IMR-90 (cell line): ENCODE results near the gene USP40. TPM values are rescaled to one million over a fixed set of nuclear protein-coding genes. Genes with fewer than 3 reads are reported as not detected.

Source experiments
- ATAC-seq: fragments of 200-7000 bp; cut with Tn5 transposase; 2 replicates; pipeline ENCODE4 v1.9.1; 2020; ENCODE audit warnings: low read depth, mild to moderate bottlenecking, moderate library complexity
- BruUV-seq: library from RNA; stranded (reverse); fragments of 400-500 nt; replicated peaks from 2 replicates; lab custom pipeline; 2021; lab: Mats Ljungman, UMichigan
- CTCF ChIA-PET: fragments of 300-600 bp; formaldehyde crosslinking; extraction: SDS; loops from one replicate; lab custom pipeline; 2021; ENCODE audit warnings: antibody characterized with exemption; lab: Yijun Ruan, JAX
- POLR2A ChIA-PET: fragments of 300-600 bp; sonication (Branson Sonifier 250); formaldehyde crosslinking; loops from one replicate; lab custom pipeline; 2022; ENCODE audit warnings: antibody characterized with exemption; ENCODE audit not compliant: unreplicated experiment; lab: Charles Lee
- DNase-seq: peaks from one replicate; pipeline ENCODE4 v3.0.0; 2013
- H2AFZ ChIP-seq: replicated peaks from 2 replicates; pipeline ENCODE3; 2013; ENCODE audit warnings: low read length, mild to moderate bottlenecking; ENCODE audit not compliant: poor library complexity
- H2AK5ac ChIP-seq: 2 replicates; pipeline ENCODE4 v1.6.1; 2013; ENCODE audit warnings: low read depth, low read length, inconsistent platforms
- H2AK9ac ChIP-seq: replicated peaks from 2 replicates; pipeline ENCODE3; 2013; ENCODE audit warnings: mild to moderate bottlenecking, low read depth, low read length, moderate library complexity; ENCODE audit not compliant: poor library complexity
- H2BK120ac ChIP-seq: 2 replicates; pipeline ENCODE4 v1.6.1; 2013; ENCODE audit warnings: low read depth, low read length, inconsistent platforms
- H2BK15ac ChIP-seq: 3 replicates; pipeline ENCODE4 v1.6.1; 2013; ENCODE audit warnings: low read depth, low read length, inconsistent platforms
- H2BK20ac ChIP-seq: 2 replicates; pipeline ENCODE4 v1.6.1; 2013; ENCODE audit warnings: low read depth, mild to moderate bottlenecking, inconsistent platforms, low read length, moderate library complexity
- H2BK5ac ChIP-seq: 2 replicates; pipeline ENCODE4 v1.6.1; 2013; ENCODE audit warnings: mild to moderate bottlenecking, low read depth, low read length, inconsistent platforms; ENCODE audit not compliant: poor library complexity, severe bottlenecking
- H3K14ac ChIP-seq: replicated peaks from 2 replicates; pipeline ENCODE4 v1.6.1; 2013; ENCODE audit warnings: low read depth, low read length, inconsistent platforms
- H3K18ac ChIP-seq: 2 replicates; pipeline ENCODE4 v1.6.1; 2013; ENCODE audit warnings: low read depth, low read length, control low read depth
- H3K23ac ChIP-seq: 2 replicates; pipeline ENCODE4 v1.6.1; 2013; ENCODE audit warnings: low read depth, low read length, inconsistent platforms
- H3K27ac ChIP-seq: 2 replicates; pipeline ENCODE4 v1.5.1; 2013; ENCODE audit warnings: mild to moderate bottlenecking, control low read depth, low read length; ENCODE audit not compliant: insufficient read depth
- H3K27me3 ChIP-seq: 2 replicates; pipeline ENCODE4 v1.6.1; 2013; ENCODE audit warnings: low read length; ENCODE audit not compliant: control insufficient read depth, insufficient read depth
- H3K36me3 ChIP-seq: 2 replicates; pipeline ENCODE4 v1.6.1; 2013; ENCODE audit warnings: low read length, mixed read lengths; ENCODE audit not compliant: control insufficient read depth, insufficient read depth
- H3K4ac ChIP-seq: 2 replicates; pipeline ENCODE4 v1.6.1; 2013; ENCODE audit warnings: low read depth, low read length, inconsistent platforms
- H3K4me1 ChIP-seq: 2 replicates; pipeline ENCODE4 v1.6.1; 2013; ENCODE audit warnings: low read length, mixed read lengths; ENCODE audit not compliant: control insufficient read depth, insufficient read depth
- H3K4me2 ChIP-seq: 2 replicates; pipeline ENCODE4 v1.6.1; 2013; ENCODE audit warnings: low read depth, mild to moderate bottlenecking, control low read depth, low read length, moderate library complexity
- H3K4me3 ChIP-seq: 2 replicates; pipeline ENCODE4 v1.5.1; 2013; ENCODE audit warnings: low read depth, mild to moderate bottlenecking, control low read depth, low read length, moderate library complexity; ENCODE audit not compliant: insufficient read depth
- H3K56ac ChIP-seq: 2 replicates; pipeline ENCODE4 v1.6.1; 2013; ENCODE audit warnings: low read length, inconsistent platforms; ENCODE audit not compliant: insufficient read depth; ENCODE audit errors: extremely low read depth
- H3K79me1 ChIP-seq, 2 experiments: 2 replicates each; pipeline ENCODE4 v1.6.1; 2013; ENCODE audit warnings: low read length in 2 of 2, inconsistent platforms in 1 of 2, low read depth in 1 of 2
- H3K9ac ChIP-seq: 2 replicates; pipeline ENCODE4 v1.6.1; 2013; ENCODE audit warnings: low read depth, low read length, control low read depth
- H3K9me1 ChIP-seq: 2 replicates; pipeline ENCODE4 v1.6.1; 2013; ENCODE audit warnings: low read length, inconsistent platforms; ENCODE audit not compliant: insufficient read depth
- H3K9me3 ChIP-seq: 2 replicates; pipeline ENCODE4 v1.6.1; 2013; ENCODE audit warnings: low read length; ENCODE audit not compliant: control insufficient read depth, insufficient read depth
- H4K20me1 ChIP-seq: 2 replicates; pipeline ENCODE4 v1.6.1; 2013; ENCODE audit warnings: low read length, inconsistent platforms; ENCODE audit not compliant: insufficient read depth
- H4K5ac ChIP-seq: 2 replicates; pipeline ENCODE4 v1.6.1; 2013; ENCODE audit warnings: mild to moderate bottlenecking, low read depth, low read length, control low read depth
- H4K8ac ChIP-seq, 2 experiments: 2 replicates each; pipeline ENCODE4 v1.6.1; 2013; ENCODE audit warnings: low read depth in 2 of 2, low read length in 2 of 2, control low read depth in 1 of 2, inconsistent platforms in 1 of 2
- H4K91ac ChIP-seq: 2 replicates; pipeline ENCODE4 v1.6.1; 2013; ENCODE audit warnings: low read depth, low read length, inconsistent platforms; ENCODE audit not compliant: insufficient read depth
- BHLHE40 ChIP-seq: fragments of 150-350 bp; IDR thresholded peaks from 2 replicates; pipeline ENCODE4 v1.6.1; 2016; ENCODE audit warnings: mild to moderate bottlenecking, low read depth, low read length
- CEBPB ChIP-seq: IDR thresholded peaks from 2 replicates; pipeline ENCODE4 v1.6.1; 2012; ENCODE audit warnings: low read depth, low read length, improper control_type of control experiment
- CHD1 ChIP-seq: IDR thresholded peaks from 2 replicates; pipeline ENCODE4 v1.6.1; 2012; ENCODE audit warnings: low read depth, low read length, improper control_type of control experiment
- FOS ChIP-seq: fragments of 150-350 bp; IDR thresholded peaks from 2 replicates; pipeline ENCODE4 v1.6.1; 2016; ENCODE audit warnings: low read depth, low read length
- MAFK ChIP-seq: IDR thresholded peaks from 2 replicates; pipeline ENCODE4 v1.6.1; 2012; ENCODE audit warnings: low read depth, low read length, improper control_type of control experiment
- MAZ ChIP-seq: IDR thresholded peaks from 2 replicates; pipeline ENCODE4 v1.6.1; 2012; ENCODE audit warnings: low read depth, mild to moderate bottlenecking, low read length, improper control_type of control experiment, moderate library complexity, borderline replicate concordance
- NFE2L2 ChIP-seq: fragments of 150-350 bp; IDR thresholded peaks from 2 replicates; pipeline ENCODE4 v1.6.1; 2016; ENCODE audit warnings: low read depth, mild to moderate bottlenecking, low read length
- POLR2A ChIP-seq: IDR thresholded peaks from 2 replicates; pipeline ENCODE4 v1.6.1; 2012; ENCODE audit warnings: mild to moderate bottlenecking, low read depth, low read length
- RAD21 ChIP-seq: IDR thresholded peaks from 2 replicates; pipeline ENCODE4 v1.6.1; 2012; ENCODE audit warnings: low read length, improper control_type of control experiment
- RCOR1 ChIP-seq: IDR thresholded peaks from 2 replicates; pipeline ENCODE4 v1.6.1; 2012; ENCODE audit warnings: mild to moderate bottlenecking, low read length, improper control_type of control experiment; ENCODE audit not compliant: insufficient replicate concordance
- SMC3 ChIP-seq: fragments of 150-350 bp; IDR thresholded peaks from 2 replicates; pipeline ENCODE4 v1.6.1; 2016; ENCODE audit warnings: low read depth, mild to moderate bottlenecking, antibody characterized with exemption, low read length, moderate library complexity
- whole genome bisulfite sequencing, 2 experiments: methylation state at CpG; one replicate each; pipeline versions ENCODE4 v1.1.5 to v1.1.7; 2013; ENCODE audit warnings: missing lambda C conversion rate in 2 of 2; ENCODE audit not compliant: insufficient read length in 1 of 2; ENCODE audit errors: extremely low coverage in 2 of 2; 5-methylcytosine and 5-hydroxymethylcytosine counted together
- dilution Hi-C: fragments of 300-500 bp; cut with HindIII; formaldehyde crosslinking; loops from one replicate; pipeline ENCODE4 v1.14.3; 2018; ENCODE audit warnings: low sequenced_read_pairs; ENCODE audit not compliant: unreplicated experiment
- in situ Hi-C: fragments of 300-500 bp; cut with MboI; formaldehyde crosslinking; loops from 3 replicates; pipeline ENCODE4 v1.14.3; 2019; ENCODE audit warnings: low sequenced_read_pairs, inconsistent platforms, mixed read lengths
- intact Hi-C: fragments of 100-400 bp; cut with micrococcal nuclease; formaldehyde crosslinking; loops from 2 replicates; pipeline ENCODE4 v1.10.0; 2022
- polyA plus RNA-seq, 3 experiments: library from polyadenylated mRNA; depleted of rRNA; stranded (reverse); fragments of >200 nt; gene quantifications; 2 replicates each; pipeline ENCODE4 v1.2.3, GENCODE V29; 2012; ENCODE audit warnings: low replicate concordance in 1 of 3
- total RNA-seq: library from RNA; depleted of rRNA; stranded (reverse); fragments of >200 nt; gene quantifications from 2 replicates; pipeline ENCODE4 v1.2.3, GENCODE V29; 2012
- TF ChIP-seq, protein P1 (sequence below): fragments of 150-350 bp; IDR thresholded peaks from 2 replicates; pipeline ENCODE4 v1.6.1; 2017; ENCODE audit warnings: mild to moderate bottlenecking, antibody characterized with exemption, low read length, low read depth
- TF ChIP-seq, protein P2 (sequence below): fragments of 150-350 bp; IDR thresholded peaks from 2 replicates; pipeline ENCODE4 v1.6.1; 2016; ENCODE audit warnings: low read depth, mild to moderate bottlenecking, low read length, moderate library complexity, borderline replicate concordance

Gene USP40
- total and polyA plus RNA-seq, 2 of the 4 experiments (the other 2 are of a cell fraction): 30.1 to 30.8 TPM

DNA sequence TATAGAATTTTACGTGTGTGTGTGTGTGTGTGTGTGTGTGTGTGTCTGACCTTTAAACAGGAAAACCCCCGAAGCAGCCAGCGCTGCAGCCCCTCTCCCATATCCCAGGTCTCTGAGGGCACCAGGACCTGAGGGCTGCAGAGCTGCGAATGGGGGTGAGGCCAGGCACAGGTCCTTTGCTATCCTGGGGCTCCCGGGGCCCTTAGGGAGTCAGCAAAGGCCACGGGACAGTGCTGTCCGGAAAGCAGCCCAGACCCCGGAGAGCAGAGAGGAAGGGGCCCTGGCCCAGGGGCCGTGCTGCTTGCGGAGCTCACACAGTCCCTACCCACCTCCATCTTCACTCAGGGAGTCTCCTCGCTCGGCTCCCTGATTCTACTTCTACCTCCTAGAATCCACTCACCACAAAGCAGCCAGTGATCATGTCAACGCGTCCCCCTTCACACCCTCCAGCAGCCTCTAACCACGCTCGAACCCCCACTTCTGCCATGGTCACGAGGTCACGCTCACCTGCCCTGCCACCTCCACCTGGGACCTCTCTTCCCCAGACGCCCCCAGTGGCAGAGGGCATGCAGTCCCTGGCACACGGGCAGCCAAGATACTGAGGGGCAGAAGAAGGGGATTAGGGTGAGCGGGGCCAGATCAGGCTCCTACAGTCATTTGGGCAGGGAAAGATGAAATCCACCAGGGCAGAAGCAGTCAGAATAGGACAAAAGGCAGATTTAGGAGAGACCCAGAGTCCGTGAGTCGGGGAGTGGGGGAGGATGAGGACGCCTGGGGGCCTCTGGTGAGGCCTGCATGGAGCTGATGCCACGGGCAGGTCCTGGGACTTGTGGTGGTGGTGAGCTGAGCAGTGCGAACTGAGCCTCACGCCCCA, 86.7 kb downstream of the USP40 start (continued):
- TF ChIP-seq RAD21: no peak

DNA sequence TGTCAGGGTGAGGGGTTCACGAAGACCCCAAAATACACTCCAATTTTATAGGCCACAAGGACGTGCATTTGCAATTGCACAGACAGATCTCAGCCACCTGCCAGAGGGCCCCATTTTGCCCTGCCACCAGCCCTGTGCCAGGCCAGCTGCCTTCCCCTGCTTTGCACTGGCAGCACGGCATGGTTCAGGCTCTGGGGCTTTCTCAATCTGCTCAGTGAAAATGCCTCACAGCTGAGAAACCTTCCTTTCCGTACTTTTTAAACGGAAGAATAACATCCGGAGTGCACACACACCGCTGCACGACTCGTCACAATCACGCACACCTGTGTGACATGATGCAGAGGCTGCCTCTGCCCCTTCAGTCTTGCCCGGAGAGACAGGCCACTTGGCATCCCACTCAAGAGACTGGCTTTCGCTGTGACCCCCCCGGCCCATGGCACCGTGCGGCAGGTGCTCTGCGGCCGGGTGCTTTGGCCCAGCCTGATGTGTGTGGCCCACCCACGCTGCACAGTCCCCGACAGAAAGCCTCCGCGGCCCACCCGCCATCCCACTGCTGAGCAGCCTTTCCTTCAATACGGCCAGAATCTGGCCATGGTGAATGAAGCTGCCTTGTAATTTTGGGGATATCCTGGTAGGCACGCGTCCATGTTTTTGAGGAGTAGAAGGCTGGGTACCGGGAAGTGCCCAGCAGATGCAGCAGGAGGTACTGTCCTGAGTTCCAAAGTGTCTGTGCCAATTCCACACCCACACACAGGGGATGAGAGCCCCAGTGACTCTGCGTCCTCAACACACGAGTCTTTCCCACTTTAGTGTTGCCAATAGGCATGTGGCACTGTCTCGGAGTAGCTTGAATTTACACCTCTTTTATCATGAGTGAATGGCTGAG, 88.8 kb downstream of the USP40 start:
- POLR2A ChIA-PET: no interaction called here
- TF ChIP-seq MAFK (no peak), NFE2L2 (no peak), CHD1 (no peak), BHLHE40 (no peak), MAZ (no peak), FOS (no peak), RCOR1 (no peak), CEBPB (no peak), RAD21 (no peak), POLR2A (no peak), SMC3 (no peak)
- TF ChIP-seq, protein P1, sequence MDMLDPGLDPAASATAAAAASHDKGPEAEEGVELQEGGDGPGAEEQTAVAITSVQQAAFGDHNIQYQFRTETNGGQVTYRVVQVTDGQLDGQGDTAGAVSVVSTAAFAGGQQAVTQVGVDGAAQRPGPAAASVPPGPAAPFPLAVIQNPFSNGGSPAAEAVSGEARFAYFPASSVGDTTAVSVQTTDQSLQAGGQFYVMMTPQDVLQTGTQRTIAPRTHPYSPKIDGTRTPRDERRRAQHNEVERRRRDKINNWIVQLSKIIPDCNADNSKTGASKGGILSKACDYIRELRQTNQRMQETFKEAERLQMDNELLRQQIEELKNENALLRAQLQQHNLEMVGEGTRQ: no peak
- TF ChIP-seq, protein P2, sequence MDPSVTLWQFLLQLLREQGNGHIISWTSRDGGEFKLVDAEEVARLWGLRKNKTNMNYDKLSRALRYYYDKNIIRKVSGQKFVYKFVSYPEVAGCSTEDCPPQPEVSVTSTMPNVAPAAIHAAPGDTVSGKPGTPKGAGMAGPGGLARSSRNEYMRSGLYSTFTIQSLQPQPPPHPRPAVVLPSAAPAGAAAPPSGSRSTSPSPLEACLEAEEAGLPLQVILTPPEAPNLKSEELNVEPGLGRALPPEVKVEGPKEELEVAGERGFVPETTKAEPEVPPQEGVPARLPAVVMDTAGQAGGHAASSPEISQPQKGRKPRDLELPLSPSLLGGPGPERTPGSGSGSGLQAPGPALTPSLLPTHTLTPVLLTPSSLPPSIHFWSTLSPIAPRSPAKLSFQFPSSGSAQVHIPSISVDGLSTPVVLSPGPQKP: no peak

More for the DNA sequence above, 88.8 kb downstream of the USP40 start:
- no peak overlapping the region for H3K4me3 ChIP-seq
- peaks cover 5% of the 10 kb centered on the region for H3K4me1 ChIP-seq
- no peaks in the 10 kb centered on the region; a peak in 1 of 4 replicates for H3K79me1 ChIP-seq
- in situ Hi-C loops: no loop called here
- H4K8ac ChIP-seq: no peak overlapping the region
- BruUV-seq: no TSS peak
- H4K91ac ChIP-seq: no peak overlapping the region
- H3K4me2 ChIP-seq: no peak overlapping the region
- H3K27me3 ChIP-seq: no peaks in the 10 kb centered on the region
- no peak overlapping the region for H2AK5ac ChIP-seq
- H3K18ac ChIP-seq: no peak overlapping the region
- no peaks in the 10 kb centered on the region for H3K9me3 ChIP-seq
- no peak overlapping the region for H3K23ac ChIP-seq
- H4K5ac ChIP-seq: no peak overlapping the region
- no peak overlapping the region for H2BK20ac ChIP-seq
- no peak for DNase-seq
- H2AFZ ChIP-seq: no peak overlapping the region
- 90% methylated on average over 17 of the region's 29 CpGs; no CpG with 5 or more reads in 1 of the 2 experiments for WGBS, 2 experiments
- intact Hi-C loops: no loop called here
- CTCF ChIA-PET: no interaction called here
- no peak overlapping the region for H3K14ac ChIP-seq
- no peak overlapping the region for H3K9ac ChIP-seq
- H4K20me1 ChIP-seq: no peaks in the 10 kb centered on the region
- no peak for ATAC-seq
- no peak overlapping the region for H2BK15ac ChIP-seq
- H2AK9ac ChIP-seq: no peak overlapping the region
- no peak overlapping the region for H2BK120ac ChIP-seq
- no peak overlapping the region for H2BK5ac ChIP-seq
- dilution Hi-C loops: no loop called here
- H3K36me3 ChIP-seq: peaks cover 45% of the 10 kb centered on the region
- H3K27ac ChIP-seq: no peak overlapping the region
- no peak overlapping the region for H3K56ac ChIP-seq
- no peaks in the 10 kb centered on the region; the same call in 1 of the 2 replicates for H3K9me1 ChIP-seq
- H3K4ac ChIP-seq: no peak overlapping the region
